ENCODE measurements around the gene EPHA5.

The EPHA5 gene

DNA sequence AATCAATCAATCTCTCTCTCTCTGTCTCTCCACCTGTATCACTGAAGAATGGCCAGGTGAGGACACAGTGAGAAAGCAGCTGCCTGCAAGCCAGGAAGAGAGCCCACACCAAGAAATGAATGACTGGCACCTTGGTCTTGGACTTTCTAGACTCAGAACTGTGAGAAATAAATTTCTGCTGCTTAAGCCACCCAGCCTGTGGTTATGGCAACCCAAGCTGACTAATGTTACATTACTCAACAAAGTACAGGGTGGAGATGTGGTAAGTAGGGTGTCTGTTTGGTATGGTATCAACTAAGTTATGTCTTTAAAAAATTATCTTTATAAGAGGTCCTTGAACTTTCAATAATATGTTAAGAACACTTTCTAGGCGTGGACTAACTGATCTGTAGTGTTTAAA is 159.3 kb downstream of the EPHA5 start:
- H3K4me3 Mint-ChIP-seq = no peak overlapping the region
- ATAC-seq (replicated peaks) (no peak), DNase-seq (no peak)
- no peaks in the 10 kb centered on the region for H3K27me3 Mint-ChIP-seq
- H3K27ac Mint-ChIP-seq = no peak overlapping the region
- H3K9me3 Mint-ChIP-seq = peaks cover 0 to 4% of the 10 kb centered on the region in 2 donors
- no peaks in the 10 kb centered on the region for H3K36me3 Mint-ChIP-seq (ENCODE audit: insufficient read depth)
- no peaks in the 10 kb centered on the region for H3K4me1 Mint-ChIP-seq (ENCODE audit: low read depth in 2 of 2)

DNA sequence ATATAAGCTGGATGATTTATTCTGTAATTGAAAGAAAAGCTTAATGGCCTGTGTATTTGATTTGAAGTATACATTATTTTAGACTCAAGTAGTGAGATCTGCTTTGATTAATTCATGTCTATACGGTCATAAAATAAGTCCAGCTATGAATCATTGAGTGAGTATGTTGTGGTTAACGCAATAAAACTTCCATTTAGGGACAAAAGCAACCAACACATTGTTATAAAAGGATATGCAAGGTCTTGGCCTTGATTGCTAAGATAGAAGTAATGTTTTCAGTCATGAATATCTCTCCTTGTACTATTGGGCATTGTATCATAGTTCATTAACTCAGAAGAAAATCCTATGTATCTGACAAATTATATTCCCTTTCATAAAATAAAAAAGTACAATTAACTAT is 162.1 kb downstream of the EPHA5 start:
- Mint-ChIP-seq H3K4me1 (ENCODE audit: low read depth in 2 of 2) (no peaks in the 10 kb centered on the region), H3K27ac (no peak overlapping the region), H3K27me3 (no peaks in the 10 kb centered on the region), H3K9me3 (peaks cover 0 to 3% of the 10 kb centered on the region in 2 donors), H3K36me3 (ENCODE audit: insufficient read depth) (no peaks in the 10 kb centered on the region), H3K4me3 (no peak overlapping the region)
- DNase-seq (no peak), ATAC-seq (replicated peaks) (no peak)

DNA sequence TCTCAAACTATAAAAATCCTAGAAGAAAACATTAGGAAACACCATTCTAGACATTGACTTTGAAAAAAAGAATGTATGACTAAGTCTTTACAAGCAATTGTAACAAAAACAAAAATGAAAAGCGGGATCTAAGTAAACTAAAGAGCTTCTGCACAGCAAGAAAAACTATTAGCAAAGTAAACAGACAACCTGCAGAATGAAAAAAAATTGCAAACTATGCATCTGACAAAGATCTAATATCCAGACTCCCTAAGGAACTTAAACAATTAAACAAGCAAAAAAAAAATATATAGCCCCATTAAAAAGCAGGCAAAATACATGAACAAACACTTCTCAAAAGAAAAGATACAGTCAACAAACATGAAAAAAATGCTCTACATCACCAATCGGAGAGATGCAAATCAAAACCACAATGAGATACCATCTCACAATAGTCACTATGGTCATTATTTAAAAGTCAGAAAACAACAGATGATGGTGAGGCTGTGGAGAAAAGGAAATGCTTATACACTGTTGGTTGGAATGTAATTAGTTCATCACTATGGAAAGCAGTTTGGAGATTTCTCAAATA is 168.1 kb downstream of the EPHA5 start:
- no peak for DNase-seq
- Mint-ChIP-seq H3K27ac (no peak overlapping the region), H3K27me3 (no peaks in the 10 kb centered on the region), H3K36me3 (ENCODE audit: insufficient read depth) (no peaks in the 10 kb centered on the region), H3K4me3 (no peak overlapping the region), H3K4me1 (ENCODE audit: low read depth in 2 of 2) (no peaks in the 10 kb centered on the region), H3K9me3 (peaks cover 3 to 15% of the 10 kb centered on the region in 2 donors)
- ATAC-seq (replicated peaks) = no peak

DNA sequence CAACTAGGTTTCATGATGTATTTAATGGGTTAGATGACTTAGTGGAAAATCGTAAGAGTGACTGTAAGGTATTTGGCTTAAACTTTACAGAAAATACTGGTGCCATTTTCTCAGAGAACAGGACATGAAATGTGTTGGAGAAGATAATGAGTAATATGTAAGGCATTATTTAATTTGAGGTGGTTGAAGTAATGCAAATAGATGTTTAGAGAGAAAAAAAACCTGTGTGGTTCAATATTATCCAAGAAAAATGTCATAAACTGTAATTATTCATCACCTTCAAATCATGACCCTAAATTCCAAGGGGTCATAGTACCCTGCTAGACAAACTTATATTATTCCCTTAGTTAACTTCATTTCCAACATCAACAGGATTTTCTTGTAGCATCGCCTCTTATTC is 171.7 kb downstream of the EPHA5 start:
- H3K4me1 Mint-ChIP-seq (ENCODE audit: low read depth in 2 of 2) = no peaks in the 10 kb centered on the region

DNA sequence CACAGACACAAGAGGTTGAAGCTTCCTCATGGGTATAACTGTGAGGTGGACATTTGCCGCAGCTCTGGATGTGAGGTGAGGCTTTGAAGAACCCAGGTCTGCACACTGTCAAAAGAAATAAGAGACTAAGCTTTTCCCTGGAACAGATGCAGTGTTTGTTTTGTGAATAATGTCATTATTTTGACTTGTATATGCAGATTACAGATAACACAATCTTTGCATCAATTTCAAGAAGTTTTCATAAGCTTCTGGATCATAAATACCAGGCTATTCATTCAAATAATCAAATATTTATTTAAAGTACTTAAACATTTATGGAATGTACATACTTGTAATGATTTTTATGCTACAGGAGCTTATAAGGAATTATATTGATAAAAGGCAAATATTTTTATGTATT is 174.8 kb downstream of the EPHA5 start:
- DNase-seq = no peak
- no peaks in the 10 kb centered on the region for H3K36me3 Mint-ChIP-seq (ENCODE audit: insufficient read depth)
- H3K4me1 Mint-ChIP-seq (ENCODE audit: low read depth in 2 of 2) = no peaks in the 10 kb centered on the region
- no peak overlapping the region for H3K27ac Mint-ChIP-seq
- no peak for ATAC-seq (replicated peaks)
- H3K4me3 Mint-ChIP-seq = no peak overlapping the region
- peaks cover 3 to 9% of the 10 kb centered on the region in 2 donors for H3K9me3 Mint-ChIP-seq
- no peaks in the 10 kb centered on the region for H3K27me3 Mint-ChIP-seq

More for the DNA sequence above, 171.7 kb downstream of the EPHA5 start:
- H3K27ac Mint-ChIP-seq = no peak overlapping the region
- H3K9me3 Mint-ChIP-seq = peaks cover 6 to 15% of the 10 kb centered on the region in 2 donors
- DNase-seq (no peak), ATAC-seq (replicated peaks) (no peak)
- no peaks in the 10 kb centered on the region for H3K36me3 Mint-ChIP-seq (ENCODE audit: insufficient read depth)
- no peak overlapping the region for H3K4me3 Mint-ChIP-seq
- no peaks in the 10 kb centered on the region for H3K27me3 Mint-ChIP-seq

DNA sequence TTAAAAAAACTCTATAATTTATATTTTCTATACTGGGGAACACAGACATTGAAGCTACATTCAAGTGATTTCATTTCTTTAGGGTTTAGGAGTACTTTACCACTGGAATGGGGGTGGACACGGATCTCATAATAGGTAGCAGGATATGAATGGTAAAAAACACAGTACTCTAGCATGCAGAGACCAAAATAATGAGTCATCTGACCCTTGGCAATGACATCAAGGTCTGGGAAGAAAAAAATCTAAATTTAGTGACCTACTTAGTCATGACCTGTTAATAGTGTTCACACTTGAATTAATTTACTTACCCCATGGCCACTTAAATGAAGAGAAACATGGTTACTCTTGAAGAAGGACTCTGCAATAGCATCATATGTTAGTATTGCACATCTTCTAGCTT is 187.9 kb downstream of the EPHA5 start:
- no peaks in the 10 kb centered on the region for H3K36me3 Mint-ChIP-seq (ENCODE audit: insufficient read depth)
- ATAC-seq (replicated peaks) (no peak), DNase-seq (no peak)
- no peak overlapping the region for H3K27ac Mint-ChIP-seq
- no peak overlapping the region for H3K4me3 Mint-ChIP-seq
- no peaks in the 10 kb centered on the region for H3K4me1 Mint-ChIP-seq (ENCODE audit: low read depth in 2 of 2)
- H3K9me3 Mint-ChIP-seq = peaks cover 0 to 4% of the 10 kb centered on the region in 2 donors
- H3K27me3 Mint-ChIP-seq = no peaks in the 10 kb centered on the region

DNA sequence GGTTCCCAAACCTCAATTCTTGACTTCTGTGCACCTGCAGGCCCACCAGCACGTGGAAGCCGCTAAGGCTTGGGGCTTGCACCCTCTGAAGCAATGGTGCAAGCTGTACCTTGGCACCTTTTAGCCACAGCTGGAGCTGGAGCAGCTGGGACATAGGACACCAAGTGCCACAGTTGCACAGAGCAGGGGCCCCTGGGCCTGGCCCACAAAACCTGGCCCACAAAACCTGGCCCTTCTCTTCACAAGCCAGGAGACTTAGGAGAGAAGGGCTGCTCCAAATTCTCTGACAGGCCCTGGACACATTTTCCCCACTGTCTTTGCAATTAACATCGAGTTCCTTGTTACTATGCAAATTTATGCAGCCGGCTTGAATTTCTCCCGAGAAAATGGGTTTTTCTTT is 197.8 kb downstream of the EPHA5 start:
- no peak for ATAC-seq (replicated peaks)
- H3K4me1 Mint-ChIP-seq (ENCODE audit: low read depth in 2 of 2) = no peaks in the 10 kb centered on the region
- no peak overlapping the region for H3K4me3 Mint-ChIP-seq

DNA sequence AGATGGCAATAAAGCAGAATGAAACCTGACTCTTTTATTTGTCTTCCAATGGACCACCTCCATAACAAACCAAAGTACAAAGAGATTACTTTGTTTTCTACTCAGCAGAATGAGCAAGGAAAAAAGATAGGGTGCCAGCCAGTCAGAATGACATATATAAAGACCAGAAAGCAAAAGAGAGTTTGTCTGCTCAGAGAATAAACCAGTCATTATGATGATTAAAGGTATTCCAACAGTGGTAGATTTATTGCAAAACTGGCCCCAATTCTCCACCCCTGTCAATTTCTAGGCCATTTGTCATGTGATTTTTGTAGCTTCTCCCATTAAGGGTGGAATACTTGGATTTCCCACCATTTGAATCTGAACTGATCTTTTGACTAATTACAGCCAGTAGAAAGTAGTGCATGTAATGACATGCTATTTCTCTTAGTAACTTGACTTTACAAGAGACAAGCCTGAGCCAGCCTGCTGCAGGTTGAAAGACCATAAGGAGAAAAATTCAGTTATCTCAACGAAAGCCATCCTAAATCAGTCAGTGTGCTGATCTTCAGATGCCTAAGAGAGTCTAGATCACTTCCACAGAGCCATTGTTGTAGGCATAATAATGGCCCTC is 203.1 kb downstream of the EPHA5 start:
- H3K36me3 Mint-ChIP-seq (ENCODE audit: insufficient read depth) = no peaks in the 10 kb centered on the region

More for the DNA sequence above, 197.8 kb downstream of the EPHA5 start:
- Mint-ChIP-seq H3K9me3 (peaks cover 11 to 17% of the 10 kb centered on the region in 2 donors), H3K27me3 (no peaks in the 10 kb centered on the region), H3K36me3 (ENCODE audit: insufficient read depth) (no peaks in the 10 kb centered on the region), H3K27ac (no peak overlapping the region)
- no peak for DNase-seq

DNA sequence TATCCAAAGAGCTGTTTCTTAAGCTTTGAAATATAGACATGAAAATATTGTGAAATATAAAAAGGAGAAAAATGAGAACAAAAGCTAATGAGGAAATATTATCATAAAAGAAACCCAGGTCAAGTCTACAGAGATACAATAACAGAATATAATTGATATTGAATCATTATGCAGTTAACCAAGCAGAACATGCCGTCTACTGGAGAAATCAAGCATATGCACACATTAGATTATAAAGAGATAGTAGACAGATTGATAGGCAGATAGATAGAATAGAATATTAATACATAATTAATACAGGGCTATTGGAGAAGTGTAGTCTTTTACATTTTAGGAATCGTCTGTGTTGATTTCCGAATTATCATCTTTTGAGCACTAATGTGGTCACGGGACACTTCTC is 208.5 kb downstream of the EPHA5 start:
- Mint-ChIP-seq H3K4me3 (no peak overlapping the region), H3K27ac (no peak overlapping the region), H3K27me3 (no peaks in the 10 kb centered on the region), H3K36me3 (ENCODE audit: insufficient read depth) (no peaks in the 10 kb centered on the region), H3K4me1 (ENCODE audit: low read depth in 2 of 2) (no peaks in the 10 kb centered on the region), H3K9me3 (peaks cover 0 to 7% of the 10 kb centered on the region in 2 donors)
- no peak for ATAC-seq (replicated peaks)
- DNase-seq = no peak

More for the DNA sequence above, 203.1 kb downstream of the EPHA5 start:
- ATAC-seq (replicated peaks) (no peak), DNase-seq (no peak)
- no peaks in the 10 kb centered on the region for H3K27me3 Mint-ChIP-seq
- H3K4me1 Mint-ChIP-seq (ENCODE audit: low read depth in 2 of 2) = no peaks in the 10 kb centered on the region
- no peak overlapping the region for H3K4me3 Mint-ChIP-seq
- H3K9me3 Mint-ChIP-seq = peaks cover 8 to 11% of the 10 kb centered on the region in 2 donors
- no peak overlapping the region for H3K27ac Mint-ChIP-seq

DNA sequence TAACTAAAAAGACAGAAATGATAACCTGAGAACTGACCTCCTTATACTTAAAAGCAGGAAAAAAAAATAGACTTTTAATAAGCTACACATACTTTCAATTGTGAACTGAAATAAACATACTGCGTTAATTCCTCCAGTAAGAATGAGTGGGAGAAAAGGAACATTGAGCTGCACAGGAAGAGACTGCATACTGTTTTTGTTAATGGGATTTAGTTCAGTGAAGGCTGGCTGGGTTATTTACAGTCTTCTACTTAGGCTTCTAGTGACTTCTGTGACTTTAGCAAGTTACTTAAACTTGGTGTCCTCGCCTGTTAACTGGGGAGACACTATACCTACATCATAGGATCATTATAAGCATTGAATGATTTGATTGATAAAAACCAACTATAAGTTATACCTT is 213.3 kb downstream of the EPHA5 start:
- Mint-ChIP-seq H3K4me1 (ENCODE audit: low read depth in 2 of 2) (no peaks in the 10 kb centered on the region), H3K27ac (no peak overlapping the region), H3K4me3 (no peak overlapping the region), H3K9me3 (peaks cover 0 to 2% of the 10 kb centered on the region in 2 donors), H3K36me3 (ENCODE audit: insufficient read depth) (peaks cover 4% of the 10 kb centered on the region), H3K27me3 (no peaks in the 10 kb centered on the region)
- DNase-seq = no peak
- no peak for ATAC-seq (replicated peaks)

DNA sequence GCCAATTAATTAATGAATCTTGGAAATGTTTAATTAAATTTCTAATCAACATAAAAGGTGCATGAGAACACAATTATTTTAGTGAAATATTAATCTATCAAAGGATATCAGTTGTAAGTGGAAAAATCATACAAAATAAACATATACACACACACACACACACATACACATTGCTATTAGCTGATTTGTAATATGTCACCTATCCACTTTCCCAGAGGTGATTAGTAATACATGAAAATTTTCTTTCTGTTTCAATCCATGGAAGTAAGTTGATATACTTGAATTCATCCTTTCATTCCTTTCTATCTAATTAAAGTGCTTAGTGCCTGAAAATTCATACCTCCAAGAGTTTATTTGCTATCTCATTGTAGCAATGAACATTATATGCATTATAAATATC is 213.7 kb downstream of the EPHA5 start:
- H3K27me3 Mint-ChIP-seq = no peaks in the 10 kb centered on the region
- H3K4me1 Mint-ChIP-seq (ENCODE audit: low read depth in 2 of 2) = no peaks in the 10 kb centered on the region
- no peak overlapping the region for H3K27ac Mint-ChIP-seq
- H3K9me3 Mint-ChIP-seq = peaks cover 0 to 2% of the 10 kb centered on the region in 2 donors
- ATAC-seq (replicated peaks) = no peak
- DNase-seq = no peak
- peaks cover 4% of the 10 kb centered on the region for H3K36me3 Mint-ChIP-seq (ENCODE audit: insufficient read depth)
- no peak overlapping the region for H3K4me3 Mint-ChIP-seq

DNA sequence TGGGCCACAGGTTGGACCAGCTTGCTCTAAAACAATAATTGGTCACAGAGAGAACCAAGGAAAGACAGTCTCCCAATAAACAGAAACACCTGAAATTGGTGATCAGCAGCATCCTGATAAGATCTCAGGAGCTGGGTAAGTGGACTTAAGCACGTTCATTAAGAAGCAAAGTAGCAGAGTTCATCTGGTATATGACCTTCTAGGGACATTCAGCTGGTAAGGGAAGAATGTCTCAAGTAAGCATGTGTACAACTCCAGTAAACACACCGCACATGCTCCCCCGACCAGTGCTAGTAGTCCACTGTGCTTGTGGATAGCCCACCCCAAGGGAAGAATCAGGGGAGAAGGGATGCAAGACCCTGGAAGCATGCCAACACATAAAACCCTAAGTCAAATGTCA is 216.9 kb downstream of the EPHA5 start:
- no peak for DNase-seq
- no peaks in the 10 kb centered on the region for H3K4me1 Mint-ChIP-seq (ENCODE audit: low read depth in 2 of 2)
- no peak overlapping the region for H3K4me3 Mint-ChIP-seq
- peaks cover 4% of the 10 kb centered on the region for H3K36me3 Mint-ChIP-seq (ENCODE audit: insufficient read depth)
- peaks cover 0 to 2% of the 10 kb centered on the region in 2 donors for H3K9me3 Mint-ChIP-seq
- ATAC-seq (replicated peaks) = no peak
- no peak overlapping the region for H3K27ac Mint-ChIP-seq
- H3K27me3 Mint-ChIP-seq = no peaks in the 10 kb centered on the region

DNA sequence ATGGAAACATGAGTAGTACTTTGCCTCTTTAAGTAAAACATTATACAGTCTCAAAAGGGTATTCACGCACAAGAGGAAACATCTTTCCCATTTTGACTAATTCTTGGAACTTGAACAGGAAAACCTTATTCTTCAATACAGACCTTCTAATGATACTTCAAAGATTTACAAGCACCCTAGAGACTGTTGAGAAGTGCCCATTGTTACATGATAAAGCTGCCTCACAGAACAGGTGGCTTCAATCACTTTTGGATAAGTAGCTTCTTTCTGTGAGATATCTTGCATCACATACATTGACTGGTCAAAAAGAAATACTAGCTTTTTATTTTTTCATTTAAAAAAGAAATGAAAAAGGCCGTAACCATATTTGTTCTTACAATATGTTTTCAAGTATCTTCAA is 219.4 kb downstream of the EPHA5 start:
- Mint-ChIP-seq H3K4me3 (no peak overlapping the region), H3K27me3 (no peaks in the 10 kb centered on the region), H3K27ac (no peak overlapping the region), H3K4me1 (ENCODE audit: low read depth in 2 of 2) (no peaks in the 10 kb centered on the region), H3K9me3 (peaks cover 0 to 5% of the 10 kb centered on the region in 2 donors), H3K36me3 (ENCODE audit: insufficient read depth) (peaks cover 4% of the 10 kb centered on the region)
- ATAC-seq (replicated peaks) = no peak
- no peak for DNase-seq

DNA sequence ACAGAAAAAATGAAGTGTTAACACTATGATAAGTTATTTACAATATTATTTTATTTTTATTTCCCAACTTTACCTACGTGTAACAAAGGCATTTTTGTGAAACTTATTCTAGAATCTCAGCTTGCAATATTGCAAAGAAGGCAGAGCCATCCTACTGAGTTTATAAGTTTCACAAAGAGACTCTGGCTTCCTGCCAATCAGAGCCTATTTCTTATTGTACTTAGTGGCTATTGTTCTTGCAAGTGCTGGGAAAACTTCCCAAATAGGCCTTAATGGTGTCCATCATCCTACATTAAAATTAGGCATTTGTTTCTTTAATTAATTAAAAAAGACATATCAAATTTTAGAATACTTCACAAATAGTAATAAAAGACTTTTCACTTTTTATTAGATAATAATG is 233.2 kb downstream of the EPHA5 start:
- Mint-ChIP-seq H3K4me1 (ENCODE audit: low read depth in 2 of 2) (no peaks in the 10 kb centered on the region), H3K9me3 (peaks cover 0 to 1% of the 10 kb centered on the region in 2 donors), H3K27ac (no peak overlapping the region), H3K4me3 (no peak overlapping the region), H3K27me3 (no peaks in the 10 kb centered on the region), H3K36me3 (ENCODE audit: insufficient read depth) (no peaks in the 10 kb centered on the region)
- ATAC-seq (replicated peaks) = no peak
- DNase-seq = no peak
